IPS-NIHi11 (cell line): ENCODE data around the gene TWIST1.

ENCODE experiments used
- DNase-seq: peaks from one replicate; pipeline ENCODE4 v3.0.0; 2012; ENCODE audit warnings: mixed read lengths, low spot score

TWIST1 gene

GRCh38 chr7:19117091-19117869, at the start of gene TWIST1:
TSS of gene TWIST1 (minus strand) at chr7:19117636. CDS start at chr7:19117321, 315 bp downstream.
- DNase-seq = peak; percentile 72

GRCh38 chr7:19161671-19162070, 44.2 kb upstream of the TWIST1 start:
- no peak for DNase-seq

GRCh38 chr7:19146699-19147098, 29.3 kb upstream of the TWIST1 start:
- DNase-seq = peak; percentile 58

GRCh38 chr7:19145434-19146115, 28.1 kb upstream of the TWIST1 start:
- peak; percentile 32 for DNase-seq

- peak; percentile 22 for DNase-seq
Observed at GRCh38 chr7:19144661-19145433, 27.4 kb upstream of the TWIST1 start, which contains the start of gene FERD3L. TSS of gene FERD3L (minus strand) at chr7:19145421. CDS start at chr7:19145362, 59 bp downstream.

- DNase-seq = peak; percentile 65
Observed at GRCh38 chr7:19143881-19144574, 26.6 kb upstream of the TWIST1 start.

GRCh38 chr7:19139706-19140327, 22.4 kb upstream of the TWIST1 start:
- DNase-seq = no peak

GRCh38 chr7:19133886-19134285, 16.4 kb upstream of the TWIST1 start:
- DNase-seq = no peak

- DNase-seq = no peak
Observed at GRCh38 chr7:19133390-19133789, 16.0 kb upstream of the TWIST1 start.

GRCh38 chr7:19128856-19129255, 11.4 kb upstream of the TWIST1 start:
- no peak for DNase-seq

- DNase-seq = peak; percentile 33
Observed at GRCh38 chr7:19121977-19122588, 4.6 kb upstream of the TWIST1 start.

GRCh38 chr7:19119870-19120486, 2.5 kb upstream of the TWIST1 start:
- no peak for DNase-seq

GRCh38 chr7:19119372-19119771, 1.9 kb upstream of the TWIST1 start:
- no peak for DNase-seq

GRCh38 chr7:19118636-19119371, 1.4 kb upstream of the TWIST1 start:
- peak; percentile 28 for DNase-seq

GRCh38 chr7:19117870-19118608, 603 bp upstream of the TWIST1 start:
- peak; percentile 10 for DNase-seq

GRCh38 chr7:19116121-19117090, 1.0 kb downstream of the TWIST1 start:
- DNase-seq = peak; percentile 39

- no peak for DNase-seq
Observed at GRCh38 chr7:19114551-19114855, 2.9 kb downstream of the TWIST1 start.
